ENCODE measurements around the gene SRD5A2. TPM values are rescaled to one million over a fixed set of nuclear protein-coding genes. Genes with fewer than 3 reads are reported as not detected.
"Not testable (repeated sequence)": the region's sequence is repeated elsewhere in the genome, so short reads cannot be mapped to it uniquely, and the experiment has no call there.

Gene SRD5A2
- total RNA-seq, 1 experiment from 2014 or later: not detected

- DNase-seq (ENCODE audit: low read depth); in situ Hi-C loops (cut with HindIII; ENCODE audit: low pct_unique_long_range_greater_than_20kb, low sequenced_read_pairs): not testable (repeated sequence)
Observed at GRCh38 chr2:31496451-31496874, 84.3 kb downstream of the SRD5A2 start.

- peak; percentile 68 for DNase-seq (ENCODE audit: low read depth)
- in situ Hi-C loops (cut with HindIII; ENCODE audit: low pct_unique_long_range_greater_than_20kb, low sequenced_read_pairs): not testable (repeated sequence)
Observed at GRCh38 chr2:31489339-31489738, 91.4 kb downstream of the SRD5A2 start.

- DNase-seq (ENCODE audit: low read depth): no peak
- in situ Hi-C loops (cut with HindIII; ENCODE audit: low pct_unique_long_range_greater_than_20kb, low sequenced_read_pairs): no loop called here
Observed at GRCh38 chr2:31483246-31483645, 97.5 kb downstream of the SRD5A2 start.

GRCh38 chr2:31476511-31477180, 104.1 kb downstream of the SRD5A2 start:
- in situ Hi-C loops (cut with HindIII; ENCODE audit: low pct_unique_long_range_greater_than_20kb, low sequenced_read_pairs): no loop called here
- no peak for DNase-seq (ENCODE audit: low read depth)

GRCh38 chr2:31475692-31476091, 105.0 kb downstream of the SRD5A2 start:
- in situ Hi-C loops (cut with HindIII; ENCODE audit: low pct_unique_long_range_greater_than_20kb, low sequenced_read_pairs): no loop called here
- peak; percentile 52 for DNase-seq (ENCODE audit: low read depth)

GRCh38 chr2:31474296-31474695, 106.4 kb downstream of the SRD5A2 start:
- no peak for DNase-seq (ENCODE audit: low read depth)

More at GRCh38 chr2:31474296-31474695, 106.4 kb downstream of the SRD5A2 start:
- in situ Hi-C loops (cut with HindIII; ENCODE audit: low pct_unique_long_range_greater_than_20kb, low sequenced_read_pairs): no loop called here

Other genes with a start within 250 kb of the SRD5A2 start
- gene XDH, start 166.2 kb downstream of the SRD5A2 start, total RNA-seq (2014; rRNA removed; shearing (Covaris generic); ENCODE audit: low replicate concordance): 0.68 and 1.4 TPM in 2 replicates